CD14-positive monocyte (primary cell): ENCODE data around the gene BAG1. TPM values are rescaled to one million over a fixed set of nuclear protein-coding genes. Genes with fewer than 3 reads are reported as not detected.
A peak's percentile ranks its signal among the peaks of the same experiment; 100 is the strongest.

Experiments used
- DNase-seq, 3 donors: peaks; one replicate each; pipeline ENCODE4 v3.0.0-alpha.2; 2011 to 2022
- H2AFZ ChIP-seq: 2 replicates; pipeline ENCODE4 v1.6.0; 2012; ENCODE audit warnings: mild to moderate bottlenecking, low read depth, low read length, inconsistent platforms; ENCODE audit not compliant: insufficient read depth, poor library complexity, severe bottlenecking
- H3K27ac ChIP-seq, 2 donors: 1 replicate in 1 of 2; 2 replicates in 1 of 2; pipeline ENCODE4 v1.5.1; 2012 to 2013; ENCODE audit warnings: low read length in 2 of 2, control low read depth in 1 of 2, inconsistent platforms in 1 of 2, low read depth in 1 of 2, mild to moderate bottlenecking in 1 of 2
- H3K27me3 ChIP-seq, 2 donors: one replicate each; pipeline versions ENCODE4 v1.6.0 to v1.6.1; 2011 to 2013; ENCODE audit warnings: low read length in 2 of 2; ENCODE audit not compliant: control insufficient read depth in 2 of 2, insufficient read depth in 2 of 2
- H3K36me3 ChIP-seq, 2 donors: replicated peaks in 1 of 2; 1 replicate in 1 of 2; 2 replicates in 1 of 2; pipeline versions ENCODE4 v1.5.1 to v1.6.1; 2012 to 2013; ENCODE audit warnings: low read length in 2 of 2, control low read depth in 1 of 2, inconsistent platforms in 1 of 2, mild to moderate bottlenecking in 1 of 2; ENCODE audit not compliant: insufficient read depth in 2 of 2, control insufficient read depth in 1 of 2
- H3K4me1 ChIP-seq, 2 donors: 1 replicate in 1 of 2; 2 replicates in 1 of 2; pipeline versions ENCODE4 v1.5.1 to v1.6.1; 2012 to 2013; ENCODE audit warnings: low read length in 2 of 2, control low read depth in 1 of 2, inconsistent platforms in 1 of 2, mild to moderate bottlenecking in 1 of 2, moderate library complexity in 1 of 2; ENCODE audit not compliant: insufficient read depth in 2 of 2, control insufficient read depth in 1 of 2
- H3K4me2 ChIP-seq: replicated peaks from 2 replicates; pipeline ENCODE3; 2012; ENCODE audit warnings: low read length, moderate library complexity, mild to moderate bottlenecking; ENCODE audit not compliant: poor library complexity, severe bottlenecking; ENCODE audit errors: extremely low read depth
- H3K4me3 ChIP-seq, 3 experiments: fragments of 200-600 bp in 1 of 3; sonication (generic) in 1 of 3; replicated peaks in 1 of 3; 1 replicate in 2 of 3; 2 replicates in 1 of 3; pipeline ENCODE4 v1.5.1; 2011 to 2013; ENCODE audit warnings: low read length in 3 of 3, mild to moderate bottlenecking in 3 of 3, control low read depth in 2 of 3, low read depth in 2 of 3, inconsistent platforms in 1 of 3, moderate library complexity in 1 of 3
- H3K79me2 ChIP-seq: 2 replicates; pipeline ENCODE4 v1.6.0; 2012; ENCODE audit warnings: mild to moderate bottlenecking, control low read depth, inconsistent platforms, low read length, moderate library complexity; ENCODE audit not compliant: insufficient read depth
- H3K9ac ChIP-seq: 2 replicates; pipeline ENCODE4 v1.6.0; 2017; ENCODE audit warnings: low read length, mild to moderate bottlenecking; ENCODE audit not compliant: insufficient read depth, poor library complexity, severe bottlenecking
- H3K9me3 ChIP-seq, 2 donors: replicated peaks in 1 of 2; 1 replicate in 1 of 2; 2 replicates in 1 of 2; pipeline versions ENCODE4 v1.5.1 to v1.6.1; 2012 to 2013; ENCODE audit warnings: low read length in 2 of 2, control low read depth in 1 of 2; ENCODE audit not compliant: control insufficient read depth in 1 of 2, insufficient read depth in 1 of 2
- H4K20me1 ChIP-seq: 2 replicates; pipeline ENCODE4 v1.6.0; 2012; ENCODE audit warnings: mild to moderate bottlenecking, low read length, control low read depth, moderate library complexity; ENCODE audit not compliant: insufficient read depth
- H3K27ac Mint-ChIP-seq, 7 donors: one replicate each; pipeline ENCODE4 v1.8.0; 2020; ENCODE audit warnings: mild to moderate bottlenecking in 7 of 7, mixed read lengths in 7 of 7, moderate library complexity in 6 of 7, inconsistent platforms in 2 of 7
- H3K27me3 Mint-ChIP-seq, 3 donors: one replicate each; pipeline ENCODE4 v1.8.0; 2021 to 2022; ENCODE audit warnings: low read depth in 3 of 3, mild to moderate bottlenecking in 3 of 3, mixed read lengths in 3 of 3, moderate library complexity in 3 of 3, inconsistent platforms in 1 of 3
- H3K36me3 Mint-ChIP-seq, 2 donors: one replicate each; pipeline ENCODE4 v1.8.0; 2020; ENCODE audit warnings: mixed read lengths in 2 of 2, inconsistent platforms in 1 of 2, mild to moderate bottlenecking in 1 of 2
- H3K4me1 Mint-ChIP-seq: one replicate; pipeline ENCODE4 v1.8.0; 2020; ENCODE audit warnings: mild to moderate bottlenecking, mixed read lengths
- H3K4me3 Mint-ChIP-seq, 2 donors: one replicate each; pipeline ENCODE4 v1.8.0; 2020; ENCODE audit warnings: mild to moderate bottlenecking in 2 of 2, mixed read lengths in 2 of 2, moderate library complexity in 1 of 2
- H3K9me3 Mint-ChIP-seq, 7 donors: one replicate each; pipeline ENCODE4 v1.8.0; 2020 to 2022; ENCODE audit warnings: mixed read lengths in 7 of 7, mild to moderate bottlenecking in 6 of 7, moderate library complexity in 6 of 7, inconsistent platforms in 2 of 7
- WGBS: methylation state at CpG from one replicate; pipeline ENCODE4 v1.1.5; 2013; ENCODE audit warnings: missing lambda C conversion rate; ENCODE audit not compliant: insufficient coverage; 5-methylcytosine and 5-hydroxymethylcytosine counted together
- intact Hi-C, 2 donors: fragments of 100-400 bp; cut with micrococcal nuclease; formaldehyde crosslinking; loops; one replicate each; pipeline versions ENCODE4 v1.15.0 to v1.15.1; 2023
- polyA plus RNA-seq, 3 donors: library from polyadenylated mRNA; depleted of rRNA in 1 of 3; unstranded in 2 of 3; stranded (reverse) in 1 of 3; fragments of 300-500 nt in 2 of 3; fragments of >200 nt in 1 of 3; fragmentation: Illumina TruSeq in 2 of 3; gene quantifications; 1 replicate in 2 of 3; 2 replicates in 1 of 3; pipeline ENCODE4 v1.2.3, GENCODE V29; 2012 to 2021
- TF ChIP-seq, protein P1 (sequence below): fragments of 200-600 bp; IDR thresholded peaks from one replicate; pipeline ENCODE4 v1.8.0; 2022; ENCODE audit warnings: antibody characterized with exemption, mild to moderate bottlenecking

The BAG1 gene
- polyA plus RNA-seq, 3 donors = 41.8 to 94.5 (median 93.6) TPM

GRCh38 chr9:33249087-33249658 lies 15.3 kb downstream of the BAG1 start:
- no peak overlapping the region for H3K4me2 ChIP-seq
- H3K27ac ChIP-seq = no peak overlapping the region
- no peaks in the 10 kb centered on the region for H3K4me1 ChIP-seq
- peaks cover 38 to 64% of the 10 kb centered on the region in 2 donors for H3K36me3 ChIP-seq
- no peaks in the 10 kb centered on the region for H3K79me2 ChIP-seq
- H4K20me1 ChIP-seq = no peaks in the 10 kb centered on the region
- no peaks in the 10 kb centered on the region for H3K9me3 ChIP-seq
- TF ChIP-seq, protein P1, sequence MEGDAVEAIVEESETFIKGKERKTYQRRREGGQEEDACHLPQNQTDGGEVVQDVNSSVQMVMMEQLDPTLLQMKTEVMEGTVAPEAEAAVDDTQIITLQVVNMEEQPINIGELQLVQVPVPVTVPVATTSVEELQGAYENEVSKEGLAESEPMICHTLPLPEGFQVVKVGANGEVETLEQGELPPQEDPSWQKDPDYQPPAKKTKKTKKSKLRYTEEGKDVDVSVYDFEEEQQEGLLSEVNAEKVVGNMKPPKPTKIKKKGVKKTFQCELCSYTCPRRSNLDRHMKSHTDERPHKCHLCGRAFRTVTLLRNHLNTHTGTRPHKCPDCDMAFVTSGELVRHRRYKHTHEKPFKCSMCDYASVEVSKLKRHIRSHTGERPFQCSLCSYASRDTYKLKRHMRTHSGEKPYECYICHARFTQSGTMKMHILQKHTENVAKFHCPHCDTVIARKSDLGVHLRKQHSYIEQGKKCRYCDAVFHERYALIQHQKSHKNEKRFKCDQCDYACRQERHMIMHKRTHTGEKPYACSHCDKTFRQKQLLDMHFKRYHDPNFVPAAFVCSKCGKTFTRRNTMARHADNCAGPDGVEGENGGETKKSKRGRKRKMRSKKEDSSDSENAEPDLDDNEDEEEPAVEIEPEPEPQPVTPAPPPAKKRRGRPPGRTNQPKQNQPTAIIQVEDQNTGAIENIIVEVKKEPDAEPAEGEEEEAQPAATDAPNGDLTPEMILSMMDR = no peak
- Mint-ChIP-seq H3K4me1 (peaks cover 1% of the 10 kb centered on the region), H3K27ac (peak overlapping the region in 2 of 7 donors; percentile 31 to 41), H3K4me3 (no peak overlapping the region), H3K9me3 (peaks cover 0 to 1% (median 0%) of the 10 kb centered on the region in 7 donors), H3K36me3 (peaks cover 44 to 62% of the 10 kb centered on the region in 2 donors), H3K27me3 (peaks cover 0 to 1% (median 0%) of the 10 kb centered on the region in 3 donors)
- H3K4me3 ChIP-seq = no peak overlapping the region
- 78% methylated on average over 4 of the region's 6 CpGs for WGBS
- H3K9ac ChIP-seq = no peak overlapping the region
- intact Hi-C loops = no loop called here
- H3K27me3 ChIP-seq = no peaks in the 10 kb centered on the region
- no peak overlapping the region for H2AFZ ChIP-seq
- no peak for DNase-seq

GRCh38 chr9:33248606-33249005 lies 15.9 kb downstream of the BAG1 start:
- Mint-ChIP-seq H3K4me3 (no peak overlapping the region), H3K4me1 (peaks cover 3% of the 10 kb centered on the region), H3K27me3 (peaks cover 0 to 1% (median 0%) of the 10 kb centered on the region in 3 donors), H3K27ac (peak overlapping the region in 1 of 7 donors; percentile 32), H3K9me3 (peaks cover 0 to 1% (median 0%) of the 10 kb centered on the region in 7 donors), H3K36me3 (peaks cover 43 to 57% of the 10 kb centered on the region in 2 donors)
- Histone ChIP-seq H3K4me1 (no peaks in the 10 kb centered on the region), H3K36me3 (peaks cover 33 to 58% of the 10 kb centered on the region in 2 donors), H3K27me3 (no peaks in the 10 kb centered on the region), H3K4me2 (no peak overlapping the region), H2AFZ (no peak overlapping the region), H3K27ac (no peak overlapping the region), H3K79me2 (no peaks in the 10 kb centered on the region), H4K20me1 (no peaks in the 10 kb centered on the region), H3K4me3 (no peak overlapping the region), H3K9ac (no peak overlapping the region), H3K9me3 (no peaks in the 10 kb centered on the region)
- DNase-seq = no peak
- TF ChIP-seq, protein P1 = no peak
- whole genome bisulfite sequencing = 90% methylated on average over 1 of the region's 3 CpGs
- intact Hi-C loops = no loop called here
